Measurements from ENCODE around the gene RARS2. TPM values are rescaled to one million over a fixed set of nuclear protein-coding genes. Genes with fewer than 3 reads are reported as not detected.

Gene RARS2
- total RNA-seq, 4 donors from 2014 or later: 32.1 to 49.2 (median 34.4) TPM

GRCh38 chr6:87551799-87552198 lies 38.0 kb downstream of the RARS2 start:
- no peak for TF ChIP-seq CTCF (IDR thresholded peaks at IDR 0.05; ENCODE audit: low read depth)

- TF ChIP-seq CTCF (IDR thresholded peaks at IDR 0.05; ENCODE audit: low read depth): no peak
Observed at GRCh38 chr6:87544474-87544735, 45.4 kb downstream of the RARS2 start.

- no peak for TF ChIP-seq CTCF (IDR thresholded peaks at IDR 0.05; ENCODE audit: low read depth)
Observed at GRCh38 chr6:87543696-87544473, 45.9 kb downstream of the RARS2 start.

- no peak for TF ChIP-seq CTCF (IDR thresholded peaks at IDR 0.05; ENCODE audit: low read depth)
Observed at GRCh38 chr6:87541744-87542143, 48.0 kb downstream of the RARS2 start.

GRCh38 chr6:87541041-87541440 lies 48.7 kb downstream of the RARS2 start:
- no peak for TF ChIP-seq CTCF (IDR thresholded peaks at IDR 0.05; ENCODE audit: low read depth)

GRCh38 chr6:87540539-87540938 lies 49.2 kb downstream of the RARS2 start:
- TF ChIP-seq CTCF (IDR thresholded peaks at IDR 0.05; ENCODE audit: low read depth): no peak

GRCh38 chr6:87539554-87539953 lies 50.2 kb downstream of the RARS2 start:
- TF ChIP-seq CTCF (IDR thresholded peaks at IDR 0.05; ENCODE audit: low read depth): no peak

Measured in subcutaneous adipose tissue (tissue), 4 donors.